MM.1S (cell line): ENCODE results near the gene PLXNA4.

ENCODE experiments used
- DNase-seq: peaks from one replicate; pipeline ENCODE4 v3.0.0-alpha.2; 2015
- H2AFZ ChIP-seq: fragments of 300-600 bp; sonication (generic); 2 replicates; pipeline ENCODE4 v1.6.0; 2016; ENCODE audit warnings: antibody characterized with exemption, low read length
- H3F3A ChIP-seq: fragments of 300-600 bp; sonication (generic); 2 replicates; pipeline ENCODE4 v1.6.1; 2016; ENCODE audit warnings: mild to moderate bottlenecking, antibody characterized with exemption, low read length, moderate library complexity, mixed read lengths; ENCODE audit not compliant: insufficient read depth
- H3K27ac ChIP-seq: fragments of 300-600 bp; sonication (generic); 2 replicates; pipeline ENCODE4 v1.5.1; 2016; ENCODE audit warnings: mild to moderate bottlenecking, low read length
- H3K27me3 ChIP-seq: fragments of 300-600 bp; sonication (generic); replicated peaks from 2 replicates; pipeline ENCODE4 v1.6.0; 2016; ENCODE audit warnings: low read length; ENCODE audit not compliant: insufficient read depth
- H3K36me3 ChIP-seq: fragments of 300-600 bp; sonication (generic); replicated peaks from 2 replicates; pipeline ENCODE4 v1.6.1; 2016; ENCODE audit warnings: mild to moderate bottlenecking, low read length, mixed read lengths; ENCODE audit not compliant: insufficient read depth
- H3K4me1 ChIP-seq: fragments of 300-600 bp; sonication (generic); 2 replicates; pipeline ENCODE4 v1.6.1; 2016; ENCODE audit warnings: low read length, mixed read lengths
- H3K4me2 ChIP-seq: fragments of 300-600 bp; sonication (generic); 2 replicates; pipeline ENCODE4 v1.6.0; 2016; ENCODE audit warnings: low read depth, low read length
- H3K4me3 ChIP-seq: fragments of 300-600 bp; sonication (generic); 2 replicates; pipeline ENCODE4 v1.5.1; 2016; ENCODE audit warnings: low read length, mixed read lengths
- H3K79me2 ChIP-seq: fragments of 300-600 bp; sonication (generic); 2 replicates; pipeline ENCODE4 v1.6.1; 2016; ENCODE audit warnings: mixed run types, low read length, mixed read lengths
- H3K9ac ChIP-seq: fragments of 300-600 bp; sonication (generic); 2 replicates; pipeline ENCODE4 v1.6.1; 2016; ENCODE audit warnings: low read length, mixed read lengths
- H3K9me2 ChIP-seq: fragments of 300-600 bp; sonication (generic); replicated peaks from 2 replicates; pipeline ENCODE4 v1.6.1; 2016; ENCODE audit warnings: mild to moderate bottlenecking, low read length, mixed read lengths; ENCODE audit not compliant: insufficient read depth
- H3K9me3 ChIP-seq: fragments of 300-600 bp; sonication (generic); replicated peaks from 2 replicates; pipeline ENCODE4 v1.6.1; 2016; ENCODE audit warnings: mild to moderate bottlenecking, low read length, mixed read lengths; ENCODE audit not compliant: insufficient read depth
- H4K20me1 ChIP-seq: fragments of 300-600 bp; sonication (generic); 2 replicates; pipeline ENCODE4 v1.6.1; 2016; ENCODE audit warnings: mild to moderate bottlenecking, low read length, moderate library complexity, mixed read lengths; ENCODE audit not compliant: insufficient read depth
- CTCF ChIP-seq: fragments of 300-600 bp; sonication (generic); IDR thresholded peaks from 2 replicates; pipeline ENCODE4 v1.5.1; 2016; ENCODE audit warnings: antibody characterized with exemption, low read length, mixed read lengths
- EZH2 ChIP-seq: fragments of 300-600 bp; sonication (generic); optimal IDR thresholded peaks from 2 replicates; pipeline ENCODE3; 2017; ENCODE audit warnings: low read depth, mild to moderate bottlenecking, antibody characterized with exemption, low read length, mixed read lengths
- EZH2phosphoT487 ChIP-seq: fragments of 300-600 bp; sonication (generic); IDR thresholded peaks from 2 replicates; pipeline ENCODE4 v1.6.1; 2018; ENCODE audit warnings: antibody characterized with exemption, low read length

The PLXNA4 gene

GRCh38 chr7:132403465-132404110, 172.7 kb downstream of the PLXNA4 start:
- TF ChIP-seq EZH2phosphoT487, result no peak
- no peak for TF ChIP-seq EZH2
- TF ChIP-seq CTCF, result no peak
- H2AFZ ChIP-seq, result no peak overlapping the region
- no peak overlapping the region for H3K4me3 ChIP-seq
- no peaks in the 10 kb centered on the region for H3K4me1 ChIP-seq
- H3K27me3 ChIP-seq, result no peaks in the 10 kb centered on the region
- no peaks in the 10 kb centered on the region for H3K9me3 ChIP-seq
- H4K20me1 ChIP-seq, result no peaks in the 10 kb centered on the region
- H3K9me2 ChIP-seq, result no peaks in the 10 kb centered on the region
- no peak overlapping the region for H3K27ac ChIP-seq
- DNase-seq, result no peak
- no peak overlapping the region for H3K9ac ChIP-seq
- H3F3A ChIP-seq, result no peaks in the 10 kb centered on the region
- no peaks in the 10 kb centered on the region for H3K79me2 ChIP-seq
- H3K4me2 ChIP-seq, result no peak overlapping the region
- H3K36me3 ChIP-seq, result no peaks in the 10 kb centered on the region

GRCh38 chr7:132402751-132403245, 173.5 kb downstream of the PLXNA4 start:
- no peak for DNase-seq
- no peaks in the 10 kb centered on the region for H3K79me2 ChIP-seq
- no peaks in the 10 kb centered on the region for H3K9me3 ChIP-seq
- no peak overlapping the region for H3K4me3 ChIP-seq
- TF ChIP-seq EZH2 (no peak), CTCF (no peak), EZH2phosphoT487 (no peak)
- no peak overlapping the region for H3K4me2 ChIP-seq
- H3K36me3 ChIP-seq, result no peaks in the 10 kb centered on the region
- no peaks in the 10 kb centered on the region for H3F3A ChIP-seq
- H2AFZ ChIP-seq, result no peak overlapping the region
- H3K9me2 ChIP-seq, result no peaks in the 10 kb centered on the region
- no peak overlapping the region for H3K27ac ChIP-seq
- H3K27me3 ChIP-seq, result no peaks in the 10 kb centered on the region
- H3K4me1 ChIP-seq, result no peaks in the 10 kb centered on the region
- H4K20me1 ChIP-seq, result no peaks in the 10 kb centered on the region
- no peak overlapping the region for H3K9ac ChIP-seq

DNA sequence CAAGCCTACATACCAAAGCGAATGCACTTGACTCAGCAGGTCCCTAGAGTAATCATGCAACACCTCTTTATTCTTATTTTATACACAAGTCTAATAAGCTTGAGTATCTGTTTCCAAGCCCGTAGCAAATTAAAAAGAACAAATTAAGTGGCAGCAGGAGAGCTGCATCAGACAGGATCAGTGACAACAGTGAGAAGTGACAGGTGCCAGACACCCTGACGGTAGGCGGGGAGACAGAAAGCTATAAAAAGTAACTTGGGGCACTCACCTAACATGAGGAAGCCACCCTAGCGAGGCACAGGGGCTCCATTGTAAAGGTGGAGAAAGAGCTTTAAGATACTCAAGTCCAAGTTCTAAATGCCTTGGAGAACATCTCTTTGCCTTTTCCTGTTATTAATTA, 174.2 kb downstream of the PLXNA4 start:
- Histone ChIP-seq H3K27me3 (no peaks in the 10 kb centered on the region), H3K79me2 (no peaks in the 10 kb centered on the region), H3K4me1 (no peaks in the 10 kb centered on the region), H3K4me2 (no peak overlapping the region), H3F3A (no peaks in the 10 kb centered on the region), H3K9me3 (no peaks in the 10 kb centered on the region), H4K20me1 (no peaks in the 10 kb centered on the region), H3K4me3 (no peak overlapping the region), H3K36me3 (no peaks in the 10 kb centered on the region), H2AFZ (no peak overlapping the region), H3K9ac (no peak overlapping the region), H3K9me2 (no peaks in the 10 kb centered on the region), H3K27ac (no peak overlapping the region)
- TF ChIP-seq EZH2 (no peak), CTCF (no peak), EZH2phosphoT487 (no peak)
- no peak for DNase-seq
